ENCODE data around the gene CA14. TPM values are rescaled to one million over a fixed set of nuclear protein-coding genes. Genes with fewer than 3 reads are reported as not detected.
"Not testable (repeated sequence)": the region's sequence is repeated elsewhere in the genome, so short reads cannot be mapped to it uniquely, and the experiment has no call there.

CA14 gene
- total RNA-seq, 1 donor from 2014 or later = not detected

DNA sequence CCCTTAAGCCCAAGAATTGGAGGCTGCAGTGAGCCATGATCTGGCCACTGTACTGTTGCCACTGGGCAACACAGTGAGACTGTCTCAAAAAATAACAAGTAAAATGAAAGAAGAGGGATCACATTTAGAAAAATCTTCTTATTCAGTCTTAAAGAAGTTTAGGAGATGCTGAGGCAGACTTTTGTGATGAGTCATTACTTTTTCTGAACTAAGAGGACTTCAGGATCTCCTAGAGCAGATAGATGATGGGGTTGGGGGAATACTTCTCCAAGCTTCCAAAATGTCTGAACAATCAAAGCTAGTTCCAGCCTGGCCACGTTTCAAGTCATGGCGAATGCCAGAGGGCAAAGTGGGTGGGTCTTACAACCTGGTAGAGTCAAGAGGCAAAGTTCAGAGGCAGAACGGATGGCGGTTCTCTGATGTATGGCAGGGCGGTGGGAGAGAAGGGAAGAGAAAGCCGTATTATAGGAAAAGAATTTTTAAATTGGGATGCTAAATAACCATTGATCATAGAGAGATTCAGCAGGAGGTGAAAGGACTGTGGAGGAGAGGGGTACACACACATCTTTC lies 22.6 kb downstream of the CA14 start:
- no peak for DNase-seq (ENCODE audit: extremely low read depth, low read depth, low spot score)

DNA sequence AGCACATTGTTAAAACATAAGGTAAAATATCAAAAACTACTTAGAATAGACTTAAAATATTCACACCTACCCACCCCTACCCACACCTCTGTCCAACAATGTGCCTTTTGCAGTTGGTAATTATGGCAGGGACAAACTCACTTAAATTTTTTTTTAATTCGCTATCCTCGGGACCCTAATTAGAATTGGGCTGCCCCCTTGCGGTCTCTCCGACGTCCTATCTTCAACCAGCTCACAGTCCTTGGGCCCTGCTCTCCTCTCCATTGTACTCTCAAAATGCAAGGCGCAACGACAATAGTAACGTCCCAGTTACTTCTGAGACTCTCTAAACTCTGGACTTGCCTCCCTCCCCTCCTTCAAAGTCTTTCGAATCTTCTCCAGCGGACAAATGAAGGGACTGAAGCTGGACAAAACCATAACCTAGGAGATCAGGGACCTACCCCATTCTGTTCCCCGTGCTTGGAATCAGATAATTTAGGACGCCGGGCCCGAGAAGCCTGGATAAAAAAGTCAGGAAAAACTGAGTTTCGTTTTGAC lies 23.7 kb downstream of the CA14 start:
- DNase-seq (ENCODE audit: extremely low read depth, low read depth, low spot score) = no peak

DNA sequence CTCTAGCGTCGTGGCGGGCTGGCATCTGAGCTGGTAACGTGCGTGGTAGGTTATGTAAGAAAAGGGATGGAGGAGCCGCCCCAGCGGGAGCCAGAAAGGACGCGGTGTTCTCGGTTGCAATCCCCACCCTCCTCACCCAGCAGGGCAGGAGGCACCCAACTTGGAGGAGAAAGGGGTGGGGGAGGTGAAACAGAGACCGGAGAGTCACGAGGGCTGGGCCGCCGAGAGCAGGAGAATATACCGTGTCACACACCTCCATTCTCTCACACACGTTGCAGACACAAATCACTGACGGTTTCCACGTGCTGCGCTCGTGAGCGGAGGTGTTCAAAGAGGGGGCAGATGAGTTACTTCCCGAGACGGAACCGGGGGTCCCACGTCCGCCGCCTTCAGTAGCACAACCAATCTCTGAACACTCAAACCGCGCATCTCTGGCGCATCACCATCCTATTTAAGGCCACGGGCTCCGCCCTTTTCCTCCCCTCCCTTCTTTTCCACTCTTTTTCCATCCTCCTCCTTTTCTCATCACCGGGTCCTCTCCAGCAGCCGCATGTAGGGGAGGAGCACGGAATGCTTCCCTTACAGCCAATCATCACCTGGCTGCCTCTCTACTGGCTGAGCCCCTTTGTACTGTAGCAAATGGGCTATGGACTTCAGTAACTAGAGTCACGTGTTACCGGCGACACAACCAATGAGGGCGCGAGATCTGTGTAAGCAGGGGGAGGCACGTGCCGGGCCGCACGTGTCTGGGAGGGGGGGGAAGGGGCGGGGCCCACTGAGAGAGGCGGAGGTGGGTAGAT lies 24.4 kb downstream of the CA14 start, which contains the start of gene CIART:
TSS of gene CIART (plus strand) at position 797 of the 800 bp plus-strand sequence. CDS start 714 bp downstream, outside the sequence.
- DNase-seq (ENCODE audit: extremely low read depth, low read depth, low spot score) = peak; percentile 78

DNA sequence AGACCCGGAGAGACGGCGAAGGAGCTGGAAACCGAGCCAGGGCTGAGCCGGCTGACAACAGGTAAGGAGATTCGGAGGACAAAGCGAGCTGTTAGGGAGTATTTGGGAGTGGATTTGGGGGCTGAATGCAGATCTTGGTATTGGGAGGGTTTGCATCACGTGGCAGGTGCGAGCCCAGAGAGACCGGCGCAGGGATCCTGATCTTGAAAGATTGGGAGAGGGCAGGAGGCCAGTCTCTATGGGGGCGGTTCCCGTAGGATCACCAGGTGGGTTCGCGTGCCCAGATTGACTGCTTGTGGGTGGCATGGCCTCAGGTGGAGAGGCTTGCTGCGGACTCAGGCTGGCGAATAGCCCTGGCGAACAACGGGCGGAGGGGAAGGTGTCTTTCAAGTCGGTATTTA lies 25.0 kb downstream of the CA14 start:
- no peak for DNase-seq (ENCODE audit: extremely low read depth, low read depth, low spot score)

DNA sequence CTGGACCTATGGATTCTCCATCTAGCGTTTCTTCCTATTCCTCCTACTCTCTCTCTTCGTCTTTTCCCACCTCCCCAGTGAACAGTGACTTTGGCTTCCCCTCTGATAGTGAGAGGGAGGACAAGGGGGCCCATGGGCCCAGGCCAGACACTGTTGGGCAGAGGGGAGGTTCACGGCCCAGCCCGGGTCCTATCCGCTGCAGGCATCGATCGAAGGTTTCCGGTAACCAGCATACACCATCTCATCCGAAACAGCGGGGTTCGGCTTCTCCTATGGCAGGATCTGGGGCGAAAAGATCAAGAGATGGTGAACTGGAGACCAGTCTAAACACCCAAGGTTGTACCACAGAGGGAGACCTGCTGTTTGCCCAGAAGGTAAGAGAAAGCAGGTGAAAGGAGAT lies 25.7 kb downstream of the CA14 start:
- DNase-seq (ENCODE audit: extremely low read depth, low read depth, low spot score) = no peak

DNA sequence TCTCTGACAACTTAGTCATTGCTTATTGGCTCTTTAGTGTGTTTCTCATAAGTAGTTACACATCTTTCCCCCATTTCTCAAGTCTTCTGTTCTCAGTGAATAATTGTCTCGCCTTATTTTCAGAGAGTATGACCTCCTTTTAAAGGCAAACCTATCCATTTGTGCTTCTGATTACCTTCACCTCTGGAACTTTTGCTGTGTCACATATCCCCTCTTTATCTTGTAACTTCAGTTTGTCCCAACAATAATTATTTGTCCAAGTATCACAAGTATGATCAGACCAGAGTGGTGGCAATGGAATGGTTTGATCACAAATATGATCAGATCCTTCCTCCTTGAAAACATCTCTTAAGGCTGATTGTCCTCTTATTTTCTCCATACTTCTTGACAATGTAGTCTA lies 30.8 kb downstream of the CA14 start:
- DNase-seq (ENCODE audit: extremely low read depth, low read depth, low spot score) = no peak

DNA sequence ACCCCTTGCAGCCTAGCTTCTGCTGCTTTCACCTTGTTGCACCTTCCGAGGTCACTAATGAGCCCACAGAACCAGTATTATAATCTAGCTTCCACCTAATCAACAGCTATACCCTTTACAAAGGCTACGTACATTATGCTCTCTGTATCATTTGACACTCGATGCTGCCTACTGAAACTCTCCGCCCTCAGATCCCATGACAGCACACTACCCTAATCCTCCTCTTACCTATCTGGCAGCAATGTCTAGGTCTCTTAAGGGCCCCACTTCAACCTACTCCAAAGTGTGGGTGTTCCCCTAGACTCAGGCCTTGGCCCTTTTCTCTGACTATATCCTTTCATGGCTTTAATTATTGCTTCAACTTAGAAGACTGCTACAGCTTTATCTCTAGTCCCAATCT lies 31.2 kb downstream of the CA14 start:
- DNase-seq (ENCODE audit: extremely low read depth, low read depth, low spot score) = no peak

DNA sequence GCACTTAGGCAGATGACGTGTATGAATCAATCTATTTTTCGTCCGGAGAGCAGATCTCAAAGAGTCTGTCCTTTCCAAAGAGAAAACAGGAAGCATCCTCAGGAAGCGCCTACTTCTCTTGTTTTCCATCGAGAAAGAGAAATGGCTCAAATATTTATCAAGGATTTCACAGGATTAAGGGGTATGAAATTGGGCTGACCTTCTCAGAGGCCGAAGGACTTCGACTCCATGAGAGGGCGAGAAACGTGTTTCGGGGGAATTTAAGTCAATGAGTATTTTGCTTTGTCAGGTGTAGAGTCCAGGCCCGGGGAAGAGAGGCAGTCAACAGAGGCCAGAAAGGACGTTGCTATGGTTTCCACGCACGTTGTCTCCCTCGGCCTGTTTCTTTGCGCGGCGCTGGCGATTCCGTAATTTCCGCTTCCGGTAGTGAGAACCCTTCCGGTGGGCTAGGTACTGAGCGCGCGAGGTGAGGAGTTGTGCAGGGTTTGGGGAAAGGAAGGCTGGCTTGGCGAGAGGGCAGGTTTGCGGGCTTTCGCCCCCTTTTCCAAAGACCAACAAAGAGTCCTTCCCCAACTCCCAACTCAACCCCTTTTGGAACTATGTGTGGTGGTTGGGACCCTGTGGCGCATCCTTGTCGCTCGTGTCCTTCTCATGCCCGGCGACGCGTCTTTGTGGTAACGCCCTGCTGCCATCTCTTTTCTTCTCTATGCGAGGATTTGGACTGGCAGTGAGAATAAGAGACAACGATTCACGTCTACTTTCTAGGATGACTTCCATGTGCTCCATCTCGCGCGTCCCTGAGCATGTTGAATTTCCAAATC lies 36.1 kb downstream of the CA14 start, which contains the start of gene MRPS21:
TSS of gene MRPS21 (plus strand) at position 429 of the 821 bp plus-strand sequence. CDS start 506 bp downstream, outside the sequence.
- peak; percentile 83 for DNase-seq (ENCODE audit: extremely low read depth, low read depth, low spot score)

DNA sequence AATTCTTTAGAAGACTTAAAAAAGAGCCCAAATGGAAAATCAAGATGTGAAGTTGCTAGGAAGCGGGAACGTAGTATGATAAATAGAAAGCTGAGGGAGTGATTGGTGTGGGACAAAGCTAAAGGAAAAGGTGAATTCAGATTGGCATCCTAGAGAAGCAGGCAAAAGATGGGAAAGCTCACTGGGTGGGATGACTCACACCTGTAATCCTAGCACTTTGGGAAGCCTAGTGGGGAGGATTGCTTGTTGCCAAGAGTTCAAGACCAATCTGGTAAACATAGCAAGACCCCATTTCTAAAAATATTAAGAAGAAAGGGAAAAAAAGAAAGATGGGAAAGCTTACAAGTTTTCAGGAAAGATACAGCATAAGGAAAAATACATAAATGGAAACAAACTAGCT lies 37.9 kb downstream of the CA14 start:
- no peak for DNase-seq (ENCODE audit: extremely low read depth, low read depth, low spot score)

DNA sequence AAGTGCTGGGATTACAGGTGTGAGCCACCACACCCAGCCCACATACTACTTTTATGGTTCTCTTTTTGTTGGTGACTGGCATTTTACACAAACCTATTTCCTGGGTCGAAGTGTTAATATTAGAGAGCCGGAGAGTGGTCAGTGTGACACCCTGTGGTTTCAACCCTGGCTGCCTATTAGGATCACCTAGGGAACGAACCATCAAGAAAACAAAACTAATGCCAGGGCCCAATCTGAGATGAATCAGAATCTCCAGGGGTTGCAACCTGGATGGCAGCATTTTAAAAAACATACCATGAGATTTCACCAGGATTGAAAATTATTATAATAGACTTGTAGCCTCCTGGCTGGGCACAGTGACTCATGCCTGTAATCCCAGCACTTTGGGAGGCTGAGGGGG lies 42.1 kb downstream of the CA14 start:
- no peak for DNase-seq (ENCODE audit: extremely low read depth, low read depth, low spot score)

DNA sequence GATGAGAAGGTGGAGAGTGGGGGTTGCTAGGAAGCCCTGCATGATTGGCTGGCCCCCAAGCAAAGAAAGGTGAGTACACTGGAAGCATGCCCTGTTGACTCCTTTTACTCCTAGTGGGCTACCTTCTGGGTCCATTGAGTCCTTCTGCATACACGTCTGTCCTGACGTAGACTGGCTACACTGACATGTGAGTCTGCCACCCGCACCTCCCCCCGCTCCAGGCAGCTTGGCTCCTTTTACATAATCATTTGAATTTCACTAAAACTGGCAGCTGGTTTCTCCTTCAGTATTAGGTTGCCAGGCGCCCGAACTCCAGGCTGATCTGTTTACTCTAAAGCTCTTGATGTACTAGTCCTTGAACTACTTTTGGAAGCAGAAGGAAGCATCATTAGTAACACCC lies 44.8 kb downstream of the CA14 start:
- DNase-seq (ENCODE audit: extremely low read depth, low read depth, low spot score) = no peak

DNA sequence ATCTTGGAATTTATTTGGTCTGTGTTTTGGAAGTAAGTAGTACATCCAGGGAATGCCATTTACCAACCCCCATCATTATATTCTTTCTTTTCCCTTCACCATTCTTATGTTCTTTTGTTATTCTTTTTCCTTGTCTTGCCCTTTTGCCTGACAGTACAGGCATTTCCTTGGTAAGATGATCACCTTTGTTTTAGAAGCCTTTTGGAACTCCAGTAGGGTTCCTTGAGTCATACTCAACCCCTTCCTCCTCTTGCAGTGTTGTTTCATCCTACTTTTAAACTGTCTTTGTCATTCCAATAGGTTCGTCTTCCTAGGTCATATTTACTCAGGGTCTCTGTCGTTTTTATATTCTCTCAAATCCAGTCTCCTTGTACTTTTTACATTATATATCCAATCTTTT lies 45.3 kb downstream of the CA14 start:
- no peak for DNase-seq (ENCODE audit: extremely low read depth, low read depth, low spot score)

DNA sequence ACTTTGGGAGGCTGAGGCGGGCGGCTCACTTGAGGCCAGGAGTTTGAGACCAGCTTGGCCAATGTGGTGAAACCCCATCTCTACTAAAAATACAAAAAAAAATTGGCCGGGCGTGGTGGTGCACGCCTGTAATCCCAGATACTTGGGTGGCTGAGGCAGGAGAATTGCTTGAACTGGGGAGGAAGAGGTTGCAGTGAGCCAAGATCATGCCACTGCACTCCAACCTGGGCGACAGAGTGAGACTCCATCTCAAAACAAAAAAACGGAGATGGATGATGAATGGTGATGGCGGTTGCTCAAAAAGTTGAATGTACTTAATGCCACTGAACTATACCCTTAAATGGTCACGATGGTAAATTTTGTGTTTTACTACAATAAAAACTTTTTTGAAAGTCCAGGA lies 51.0 kb downstream of the CA14 start:
- not testable (repeated sequence) for DNase-seq (ENCODE audit: extremely low read depth, low read depth, low spot score)

DNA sequence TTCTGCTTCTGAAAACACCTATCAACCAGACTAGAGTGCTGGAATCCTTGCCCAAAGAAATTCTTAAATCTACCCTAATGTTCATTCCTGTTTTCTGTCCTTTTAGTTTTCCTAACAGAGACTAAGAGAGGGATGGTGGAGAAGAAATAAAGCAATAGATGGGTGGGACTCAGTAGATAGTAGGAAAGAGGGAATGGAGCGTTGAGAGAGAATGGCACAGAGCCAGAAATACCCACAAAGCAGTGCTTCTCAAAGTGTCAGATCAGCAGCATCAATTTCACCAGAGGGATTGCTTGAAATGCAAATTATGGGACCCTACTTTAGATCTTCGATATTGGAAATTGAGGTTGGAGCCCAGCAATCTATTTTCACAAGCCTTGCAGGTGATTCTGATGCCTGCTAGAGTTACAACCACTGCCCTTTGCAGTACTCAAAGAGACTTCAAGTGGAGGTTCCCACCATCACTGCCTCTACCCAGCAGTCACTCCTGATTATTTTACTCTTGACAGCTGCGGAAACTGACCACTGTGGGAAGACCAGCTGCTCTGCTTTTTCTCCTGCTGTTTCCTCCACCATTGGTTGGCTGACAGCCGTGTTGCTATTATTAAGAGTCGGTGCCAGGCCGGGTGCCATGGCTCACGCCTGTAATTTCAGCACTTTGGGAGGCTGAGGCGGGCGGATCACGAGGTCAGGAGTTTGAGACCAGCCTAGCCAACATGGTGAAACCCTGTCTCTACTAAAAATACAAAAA lies 52.4 kb downstream of the CA14 start:
- DNase-seq (ENCODE audit: extremely low read depth, low read depth, low spot score) = no peak

DNA sequence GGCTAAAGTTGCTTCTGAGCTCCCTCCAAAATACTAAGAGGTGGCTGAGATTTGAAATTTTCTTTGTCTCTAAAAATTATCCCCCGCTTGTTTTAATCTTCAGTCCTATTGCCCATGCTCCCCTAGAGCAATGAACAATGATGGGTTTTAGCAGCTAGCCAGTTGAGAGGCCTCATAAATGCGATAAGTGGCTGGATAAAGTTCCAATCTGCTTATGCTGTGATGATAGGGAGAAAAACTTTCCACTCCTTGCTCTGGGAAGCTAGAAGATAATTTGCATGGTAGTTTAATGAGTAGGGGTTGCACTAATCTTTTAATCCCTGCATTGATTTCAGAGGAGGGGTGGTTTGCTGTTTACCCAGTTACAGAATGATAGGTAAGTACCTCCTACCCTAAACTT lies 54.2 kb downstream of the CA14 start:
- no peak for DNase-seq (ENCODE audit: extremely low read depth, low read depth, low spot score)

Other genes starting within 250 kb of the CA14 start
- gene OTUD7B, start 247.0 kb upstream of the CA14 start, total RNA-seq = 11.3 and 14.3 TPM in 2 replicates
- 25.1 and 25.7 TPM in 2 replicates for gene VPS45, start 190.0 kb upstream of the CA14 start, total RNA-seq
- 140 and 183 TPM in 2 replicates for gene PLEKHO1, start 107.9 kb upstream of the CA14 start, total RNA-seq
- 13.0 and 22.2 TPM in 2 replicates for gene ANP32E, start 21.7 kb upstream of the CA14 start, total RNA-seq
- 136 and 151 TPM in 2 replicates for gene APH1A, start 11.2 kb downstream of the CA14 start, total RNA-seq
- gene C1orf54, start 15.0 kb downstream of the CA14 start, total RNA-seq = 67.9 and 145 TPM in 2 replicates
- gene CIART, start 24.8 kb downstream of the CA14 start, total RNA-seq = 2.2 and 11.4 TPM in 2 replicates
- gene MRPS21, start 36.1 kb downstream of the CA14 start, total RNA-seq = 42.3 and 48.4 TPM in 2 replicates
- gene PRPF3, start 63.8 kb downstream of the CA14 start, total RNA-seq = 26.7 and 45.1 TPM in 2 replicates
- 12.6 and 17.6 TPM in 2 replicates for gene RPRD2, start 106.4 kb downstream of the CA14 start, total RNA-seq
- 12.9 and 14.2 TPM in 2 replicates for gene TARS2, start 229.6 kb downstream of the CA14 start, total RNA-seq

Data from glomerular endothelial cell (primary cell).